Lung (tissue), 12 donors: ENCODE data around the gene FSTL5. TPM values are rescaled to one million over a fixed set of nuclear protein-coding genes. Genes with fewer than 3 reads are reported as not detected.
A peak's percentile ranks its signal among the peaks of the same experiment; 100 is the strongest.

Source experiments
- ATAC-seq: fragments of 200-7000 bp; cut with Tn5 transposase; one replicate; pipeline ENCODE4 v1.9.1; 2020; ENCODE audit warnings: moderate number of reproducible peaks; ENCODE audit not compliant: insufficient read depth, low FRiP score
- DNase-seq, 3 donors: peaks; one replicate each; pipeline ENCODE4 v3.0.0-alpha.2; 2013 to 2017
- H3K27ac ChIP-seq, 2 donors: one replicate each; pipeline ENCODE4 v1.5.1; 2013; ENCODE audit warnings: mild to moderate bottlenecking in 2 of 2, moderate library complexity in 2 of 2, control low read depth in 1 of 2, inconsistent platforms in 1 of 2, low read depth in 1 of 2, low read length in 1 of 2
- H3K27me3 ChIP-seq, 3 donors: one replicate each; pipeline ENCODE4 v1.5.1; 2013; ENCODE audit warnings: low read length in 2 of 3; ENCODE audit not compliant: control insufficient read depth in 3 of 3, insufficient read depth in 3 of 3
- H3K36me3 ChIP-seq, 4 donors: one replicate each; pipeline ENCODE4 v1.5.1; 2013; ENCODE audit warnings: low read length in 4 of 4, mild to moderate bottlenecking in 1 of 4, moderate library complexity in 1 of 4; ENCODE audit not compliant: control insufficient read depth in 4 of 4, insufficient read depth in 4 of 4
- H3K4me1 ChIP-seq, 5 donors: one replicate each; pipeline ENCODE4 v1.5.1; 2013; ENCODE audit warnings: low read length in 5 of 5, mild to moderate bottlenecking in 2 of 5, moderate library complexity in 1 of 5; ENCODE audit not compliant: control insufficient read depth in 5 of 5, insufficient read depth in 5 of 5
- H3K4me3 ChIP-seq: one replicate; pipeline ENCODE4 v1.5.1; 2013; ENCODE audit warnings: mild to moderate bottlenecking, control low read depth, moderate library complexity
- H3K9ac ChIP-seq, 2 donors: one replicate each; pipeline ENCODE4 v1.5.1; 2013; ENCODE audit warnings: low read length in 2 of 2, control low read depth in 1 of 2; ENCODE audit not compliant: insufficient read depth in 1 of 2
- H3K9me3 ChIP-seq, 4 donors: one replicate each; pipeline ENCODE4 v1.5.1; 2013; ENCODE audit warnings: low read length in 3 of 4, mild to moderate bottlenecking in 1 of 4, moderate library complexity in 1 of 4; ENCODE audit not compliant: control insufficient read depth in 4 of 4, insufficient read depth in 3 of 4
- WGBS, 2 donors: extraction: QIAGEN DNeasy Blood & Tissue Kit; methylation state at CpG; one replicate each; pipeline ENCODE4 v1.1.7; 2013; 5-methylcytosine and 5-hydroxymethylcytosine counted together
- polyA plus RNA-seq, 2 donors: library from polyadenylated mRNA; stranded (reverse); fragments of 200-250 nt; gene quantifications; one replicate each; pipeline ENCODE4 v1.2.1, GENCODE V29; 2013
- total RNA-seq, 2 donors: library from RNA; depleted of rRNA in 1 of 2; stranded (reverse); fragments of >200 nt in 1 of 2; gene quantifications; one replicate each; pipeline ENCODE4 v1.2.1, GENCODE V29; 2014 to 2021
- TF ChIP-seq, protein P1 (sequence below): IDR thresholded peaks from 2 replicates; pipeline ENCODE4 v1.5.1; 2012; ENCODE audit warnings: mild to moderate bottlenecking; ENCODE audit errors: control extremely low read depth, extremely low read depth
- donor health status: control.
- donor health status: control.
- donor health status: Bipolar disorder and iron deficiency.
- donor health status: healthy.
- donor health status: DM: yes; HTN: yes; CAD: no.

FSTL5 gene
- total and polyA plus RNA-seq, 4 donors: 0.23 TPM; not detected in 3

DNA sequence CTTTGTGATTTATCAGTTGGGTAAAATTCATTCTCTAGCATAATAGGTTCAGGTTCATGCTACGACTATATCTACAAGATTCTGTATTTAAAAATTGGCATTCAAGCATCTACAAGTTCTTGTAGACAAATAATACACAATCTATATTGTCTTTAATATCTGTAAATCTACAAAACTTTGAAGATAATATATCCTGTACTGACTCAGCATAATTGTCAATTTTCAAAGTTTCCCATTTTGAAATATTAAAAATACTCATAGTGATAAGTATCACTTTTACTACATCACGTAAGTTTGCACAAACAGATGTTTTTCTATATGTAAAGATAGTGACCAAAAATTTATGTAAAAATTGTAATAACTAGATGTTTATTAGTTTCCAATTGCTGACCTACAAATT lies 360.6 kb downstream of the FSTL5 start:
- ATAC-seq (no peak), DNase-seq (no peak)
- H3K4me3 ChIP-seq: no peak overlapping the region
- 87 to 88% methylated on average over 2 of the region's 2 CpGs for whole genome bisulfite sequencing, 2 donors
- H3K27ac ChIP-seq: no peak overlapping the region
- H3K4me1 ChIP-seq: no peaks in the 10 kb centered on the region
- H3K9ac ChIP-seq: no peak overlapping the region
- H3K27me3 ChIP-seq: no peaks in the 10 kb centered on the region
- TF ChIP-seq, protein P1, sequence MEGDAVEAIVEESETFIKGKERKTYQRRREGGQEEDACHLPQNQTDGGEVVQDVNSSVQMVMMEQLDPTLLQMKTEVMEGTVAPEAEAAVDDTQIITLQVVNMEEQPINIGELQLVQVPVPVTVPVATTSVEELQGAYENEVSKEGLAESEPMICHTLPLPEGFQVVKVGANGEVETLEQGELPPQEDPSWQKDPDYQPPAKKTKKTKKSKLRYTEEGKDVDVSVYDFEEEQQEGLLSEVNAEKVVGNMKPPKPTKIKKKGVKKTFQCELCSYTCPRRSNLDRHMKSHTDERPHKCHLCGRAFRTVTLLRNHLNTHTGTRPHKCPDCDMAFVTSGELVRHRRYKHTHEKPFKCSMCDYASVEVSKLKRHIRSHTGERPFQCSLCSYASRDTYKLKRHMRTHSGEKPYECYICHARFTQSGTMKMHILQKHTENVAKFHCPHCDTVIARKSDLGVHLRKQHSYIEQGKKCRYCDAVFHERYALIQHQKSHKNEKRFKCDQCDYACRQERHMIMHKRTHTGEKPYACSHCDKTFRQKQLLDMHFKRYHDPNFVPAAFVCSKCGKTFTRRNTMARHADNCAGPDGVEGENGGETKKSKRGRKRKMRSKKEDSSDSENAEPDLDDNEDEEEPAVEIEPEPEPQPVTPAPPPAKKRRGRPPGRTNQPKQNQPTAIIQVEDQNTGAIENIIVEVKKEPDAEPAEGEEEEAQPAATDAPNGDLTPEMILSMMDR: no peak
- no peaks in the 10 kb centered on the region for H3K36me3 ChIP-seq
- no peaks in the 10 kb centered on the region for H3K9me3 ChIP-seq

DNA sequence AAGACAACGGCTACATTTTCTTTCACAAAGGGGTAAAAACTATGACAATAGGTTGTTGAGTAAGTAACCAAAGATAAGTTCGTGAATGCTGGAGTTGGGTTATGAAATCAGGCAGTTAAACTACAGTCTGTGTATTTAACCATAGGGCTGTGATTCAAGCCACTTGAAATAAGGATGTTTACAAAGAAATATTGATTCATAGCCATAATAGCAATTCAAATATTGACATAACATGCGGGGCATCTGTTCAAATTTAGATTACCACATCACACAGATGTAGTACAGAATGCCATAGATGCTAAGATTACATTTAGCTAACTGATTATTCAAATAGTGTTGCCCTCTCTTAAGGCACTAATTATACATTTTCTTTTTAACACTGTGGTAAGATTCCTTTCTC lies 364.1 kb downstream of the FSTL5 start:
- Histone ChIP-seq H3K9ac (no peak overlapping the region), H3K27me3 (no peaks in the 10 kb centered on the region), H3K9me3 (no peaks in the 10 kb centered on the region), H3K4me1 (no peaks in the 10 kb centered on the region), H3K36me3 (no peaks in the 10 kb centered on the region), H3K4me3 (no peak overlapping the region), H3K27ac (no peak overlapping the region)
- TF ChIP-seq, protein P1: no peak
- peak in 2 of 3 donors; percentile 3 to 12 for DNase-seq
- 51 to 76% methylated on average over 3 of the region's 3 CpGs for WGBS, 2 donors
- peak; percentile 82 for ATAC-seq

DNA sequence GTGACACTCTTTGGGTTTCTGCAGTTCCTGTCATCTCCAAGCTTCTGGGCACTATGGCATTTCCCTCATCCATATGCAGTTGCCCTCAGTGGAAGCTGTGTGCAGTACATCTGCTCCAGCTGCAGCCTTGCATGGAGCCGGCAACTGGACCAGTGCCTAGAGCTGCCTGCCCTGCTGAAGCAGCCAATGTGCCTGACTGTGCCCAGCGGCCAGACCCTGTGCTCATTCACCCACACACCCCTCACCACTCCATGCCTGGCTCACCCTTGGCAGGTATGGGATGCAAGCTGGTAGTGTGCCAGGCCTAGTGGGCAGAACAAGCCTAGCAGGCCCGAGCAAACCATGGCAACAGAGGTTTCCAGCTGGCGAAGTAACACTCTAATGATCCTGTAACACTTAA lies 370.8 kb downstream of the FSTL5 start:
- Histone ChIP-seq H3K9ac (no peak overlapping the region), H3K36me3 (no peaks in the 10 kb centered on the region), H3K4me1 (peaks cover 0 to 2% (median 0%) of the 10 kb centered on the region in 5 donors), H3K4me3 (no peak overlapping the region), H3K9me3 (peaks cover 0 to 14% (median 0%) of the 10 kb centered on the region in 4 donors), H3K27ac (no peak overlapping the region), H3K27me3 (no peaks in the 10 kb centered on the region)
- TF ChIP-seq, protein P1: no peak
- 92 to 94% methylated on average over 4 of the region's 4 CpGs for WGBS, 2 donors
- DNase-seq (no peak), ATAC-seq (no peak)
